ENCODE data around the gene GALNT16. TPM values are rescaled to one million over a fixed set of nuclear protein-coding genes. Genes with fewer than 3 reads are reported as not detected.

The GALNT16 gene
- polyA plus RNA-seq, 3 donors = 0.01 TPM; not detected in 2

DNA sequence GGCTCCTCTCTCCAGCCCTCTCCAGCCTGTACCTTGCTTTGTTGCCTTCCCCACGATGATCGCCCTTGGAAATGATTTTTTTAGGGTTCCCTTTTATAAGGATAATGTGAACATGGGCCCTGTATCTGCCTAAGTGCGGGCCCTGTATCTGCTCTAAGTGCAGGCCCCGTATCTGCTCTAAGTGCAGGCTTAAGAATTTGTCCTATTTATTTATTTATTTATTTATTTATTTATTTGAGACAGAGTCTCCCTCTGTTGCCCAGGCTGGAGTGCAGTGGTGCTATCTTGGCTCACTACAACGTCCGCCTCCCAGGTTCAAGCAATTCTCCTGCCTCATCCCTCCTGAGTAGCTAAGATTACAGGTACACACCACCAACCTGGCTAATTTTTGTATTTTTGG lies 22.5 kb downstream of the GALNT16 start:
- no peaks in the 10 kb centered on the region for H3K9me3 ChIP-seq (replicated peaks in 1 of 2; ENCODE audit: control insufficient read depth in 1 of 2, insufficient read depth in 1 of 2, low read length in 2 of 2)
- H3K27ac Mint-ChIP-seq = no peak overlapping the region
- no peaks in the 10 kb centered on the region for H3K4me1 ChIP-seq (ENCODE audit: control insufficient read depth in 1 of 2, insufficient read depth in 2 of 2, low read length in 2 of 2)
- H3K4me1 Mint-ChIP-seq = no peaks in the 10 kb centered on the region
- TF ChIP-seq, protein P1, sequence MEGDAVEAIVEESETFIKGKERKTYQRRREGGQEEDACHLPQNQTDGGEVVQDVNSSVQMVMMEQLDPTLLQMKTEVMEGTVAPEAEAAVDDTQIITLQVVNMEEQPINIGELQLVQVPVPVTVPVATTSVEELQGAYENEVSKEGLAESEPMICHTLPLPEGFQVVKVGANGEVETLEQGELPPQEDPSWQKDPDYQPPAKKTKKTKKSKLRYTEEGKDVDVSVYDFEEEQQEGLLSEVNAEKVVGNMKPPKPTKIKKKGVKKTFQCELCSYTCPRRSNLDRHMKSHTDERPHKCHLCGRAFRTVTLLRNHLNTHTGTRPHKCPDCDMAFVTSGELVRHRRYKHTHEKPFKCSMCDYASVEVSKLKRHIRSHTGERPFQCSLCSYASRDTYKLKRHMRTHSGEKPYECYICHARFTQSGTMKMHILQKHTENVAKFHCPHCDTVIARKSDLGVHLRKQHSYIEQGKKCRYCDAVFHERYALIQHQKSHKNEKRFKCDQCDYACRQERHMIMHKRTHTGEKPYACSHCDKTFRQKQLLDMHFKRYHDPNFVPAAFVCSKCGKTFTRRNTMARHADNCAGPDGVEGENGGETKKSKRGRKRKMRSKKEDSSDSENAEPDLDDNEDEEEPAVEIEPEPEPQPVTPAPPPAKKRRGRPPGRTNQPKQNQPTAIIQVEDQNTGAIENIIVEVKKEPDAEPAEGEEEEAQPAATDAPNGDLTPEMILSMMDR (IDR thresholded peaks at IDR 0.05) = no peak
- no peak overlapping the region for H3K9ac ChIP-seq (ENCODE audit: insufficient read depth, low read length, poor library complexity, severe bottlenecking)
- H2AFZ ChIP-seq (ENCODE audit: insufficient read depth, low read depth, low read length, poor library complexity, severe bottlenecking) = no peak overlapping the region
- peaks cover 5 to 15% (median 10%) of the 10 kb centered on the region in 3 donors for H3K27me3 Mint-ChIP-seq (ENCODE audit: low read depth in 3 of 3)
- intact Hi-C loops (cut with micrococcal nuclease) = no loop called here
- no CpG with 5 or more reads among the region's 6 CpGs for WGBS (ENCODE audit: insufficient coverage)
- no peaks in the 10 kb centered on the region for H3K27me3 ChIP-seq (ENCODE audit: control insufficient read depth in 2 of 2, insufficient read depth in 2 of 2, low read length in 2 of 2)
- no peaks in the 10 kb centered on the region for H3K36me3 Mint-ChIP-seq
- no peaks in the 10 kb centered on the region for H3K79me2 ChIP-seq (ENCODE audit: insufficient read depth, low read length)
- no peak for DNase-seq
- no peak overlapping the region for H3K27ac ChIP-seq (ENCODE audit: low read depth in 1 of 2, low read length in 2 of 2)
- H3K4me2 ChIP-seq (replicated peaks; ENCODE audit: extremely low read depth, low read length, poor library complexity, severe bottlenecking) = no peak overlapping the region
- no peak overlapping the region for H3K4me3 ChIP-seq (replicated peaks in 1 of 3; ENCODE audit: low read depth in 2 of 3, low read length in 3 of 3)
- H3K4me3 Mint-ChIP-seq = no peak overlapping the region
- no peaks in the 10 kb centered on the region for H3K36me3 ChIP-seq (replicated peaks in 1 of 2; ENCODE audit: control insufficient read depth in 1 of 2, insufficient read depth in 2 of 2, low read length in 2 of 2)
- peaks cover 0 to 5% (median 0%) of the 10 kb centered on the region in 7 donors for H3K9me3 Mint-ChIP-seq
- H4K20me1 ChIP-seq (ENCODE audit: insufficient read depth, low read length) = no peaks in the 10 kb centered on the region

DNA sequence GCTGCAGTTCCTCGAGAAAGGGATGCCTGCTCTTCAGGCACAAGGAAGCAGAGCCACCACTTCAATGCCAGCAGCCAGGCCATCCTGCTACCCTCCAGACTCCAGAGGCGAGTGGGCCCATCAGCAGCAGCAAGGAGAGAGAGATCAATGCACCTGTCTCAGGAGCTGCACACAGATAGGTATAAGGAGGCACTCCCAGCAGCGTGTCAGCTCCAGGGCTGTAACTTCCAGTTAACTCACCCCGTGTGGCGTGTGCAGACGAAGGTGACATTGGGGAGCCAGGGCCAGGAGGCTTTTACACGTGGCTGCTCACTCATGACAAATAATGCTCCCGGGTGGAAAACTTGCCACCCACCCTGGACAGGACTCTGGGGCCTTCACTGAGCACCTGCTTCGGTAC lies 24.2 kb downstream of the GALNT16 start:
- Mint-ChIP-seq H3K4me3 (no peak overlapping the region), H3K36me3 (no peaks in the 10 kb centered on the region), H3K27ac (peak overlapping the region in 1 of 7 donors; percentile 25), H3K27me3 (ENCODE audit: low read depth in 3 of 3) (peaks cover 4 to 16% (median 10%) of the 10 kb centered on the region in 3 donors), H3K9me3 (peaks cover 0 to 3% (median 0%) of the 10 kb centered on the region in 7 donors), H3K4me1 (no peaks in the 10 kb centered on the region)
- H3K4me1 ChIP-seq (ENCODE audit: control insufficient read depth in 1 of 2, insufficient read depth in 2 of 2, low read length in 2 of 2) = no peaks in the 10 kb centered on the region
- no peaks in the 10 kb centered on the region for H3K9me3 ChIP-seq (replicated peaks in 1 of 2; ENCODE audit: control insufficient read depth in 1 of 2, insufficient read depth in 1 of 2, low read length in 2 of 2)
- H3K4me2 ChIP-seq (replicated peaks; ENCODE audit: extremely low read depth, low read length, poor library complexity, severe bottlenecking) = no peak overlapping the region
- DNase-seq = no peak
- 79% methylated on average over 9 of the region's 9 CpGs for WGBS (ENCODE audit: insufficient coverage)
- TF ChIP-seq, protein P1 (IDR thresholded peaks at IDR 0.05) = no peak
- no peak overlapping the region for H3K27ac ChIP-seq (ENCODE audit: low read depth in 1 of 2, low read length in 2 of 2)
- H3K27me3 ChIP-seq (ENCODE audit: control insufficient read depth in 2 of 2, insufficient read depth in 2 of 2, low read length in 2 of 2) = no peaks in the 10 kb centered on the region
- H3K36me3 ChIP-seq (replicated peaks in 1 of 2; ENCODE audit: control insufficient read depth in 1 of 2, insufficient read depth in 2 of 2, low read length in 2 of 2) = no peaks in the 10 kb centered on the region
- intact Hi-C loops (cut with micrococcal nuclease) = no loop called here
- no peak overlapping the region for H3K9ac ChIP-seq (ENCODE audit: insufficient read depth, low read length, poor library complexity, severe bottlenecking)
- H3K79me2 ChIP-seq (ENCODE audit: insufficient read depth, low read length) = no peaks in the 10 kb centered on the region
- H2AFZ ChIP-seq (ENCODE audit: insufficient read depth, low read depth, low read length, poor library complexity, severe bottlenecking) = no peak overlapping the region
- no peak overlapping the region for H3K4me3 ChIP-seq (replicated peaks in 1 of 3; ENCODE audit: low read depth in 2 of 3, low read length in 3 of 3)
- no peaks in the 10 kb centered on the region for H4K20me1 ChIP-seq (ENCODE audit: insufficient read depth, low read length)
